HepG2 (cell line): Measurements from ENCODE around the gene TFF1. TPM values are rescaled to one million over a fixed set of nuclear protein-coding genes. Genes with fewer than 3 reads are reported as not detected.

Experiments
- ATAC-seq: fragments of 200-7000 bp; cut with Tn5 transposase; 3 replicates; pipeline ENCODE4 v1.9.1; 2020; ENCODE audit warnings: mild to moderate bottlenecking, moderate library complexity
- BruUV-seq: library from RNA; stranded (reverse); fragments of 400-500 nt; replicated peaks from 2 replicates; lab custom pipeline; 2021; lab: Mats Ljungman, UMichigan
- CTCF ChIA-PET: fragments of 300-600 bp; formaldehyde crosslinking; extraction: SDS; loops from one replicate; lab custom pipeline; 2021; ENCODE audit warnings: low total read pairs, inconsistent platforms, low intra/inter-chr PET ratio; lab: Yijun Ruan, JAX
- POLR2A ChIA-PET: fragments of 350-600 bp; sonication (Branson Sonifier 250); formaldehyde crosslinking; loops from one replicate; lab custom pipeline; 2020; ENCODE audit warnings: antibody characterized with exemption, inconsistent platforms; lab: Yijun Ruan, JAX
- DNase-seq: peaks from one replicate; pipeline ENCODE4 v3.0.0-alpha.2; 2015; ENCODE audit warnings: low spot score
- FAIRE-seq: peaks from 3 replicates; lab custom pipeline; 2011; peaks lifted over from hg19 to GRCh38; lab: Jason Lieb, UNC
- H2AFZ ChIP-seq: one replicate; pipeline ENCODE4 v1.6.1; 2011; ENCODE audit warnings: low read length, inconsistent platforms
- H3K27ac ChIP-seq: fragments of 300-600 bp; 3 replicates; pipeline ENCODE4 v1.8.0; 2011; ENCODE audit warnings: mixed run types, mild to moderate bottlenecking, mixed read lengths, low read length, inconsistent platforms; ENCODE audit not compliant: insufficient read depth; ENCODE audit errors: extremely low read length
- H3K27me3 ChIP-seq, 2 experiments: fragments of 200-600 bp in 1 of 2; 2 replicates in 1 of 2; 3 replicates in 1 of 2; pipeline versions ENCODE4 v1.6.0 to v1.8.0; 2011; ENCODE audit warnings: low read length in 2 of 2, mild to moderate bottlenecking in 2 of 2, moderate library complexity in 2 of 2, inconsistent platforms in 1 of 2; ENCODE audit not compliant: insufficient read depth in 2 of 2, control insufficient read depth in 1 of 2
- H3K36me3 ChIP-seq, 2 experiments: fragments of 200-600 bp in 1 of 2; replicated peaks in 1 of 2; 2 replicates in 1 of 2; 3 replicates in 1 of 2; pipeline versions ENCODE4 v1.5.1 to v1.8.0; 2011; ENCODE audit warnings: low read length in 2 of 2, inconsistent platforms in 1 of 2; ENCODE audit not compliant: insufficient read depth in 2 of 2, control insufficient read depth in 1 of 2
- H3K4me1 ChIP-seq: 2 replicates; pipeline ENCODE4 v1.5.1; 2012; ENCODE audit warnings: low read length, inconsistent platforms; ENCODE audit not compliant: insufficient read depth
- H3K4me2 ChIP-seq: 2 replicates; pipeline ENCODE4 v1.6.0; 2011; ENCODE audit warnings: low read depth, low read length, inconsistent platforms
- H3K4me3 ChIP-seq, 3 experiments: fragments of 200-600 bp in 1 of 3; sonication (generic), shearing (Covaris generic) in 1 of 3; replicated peaks in 1 of 3; 2 replicates each; pipeline ENCODE4 v1.5.1; 2011 to 2016; ENCODE audit warnings: low read length in 3 of 3, inconsistent platforms in 2 of 3, low read depth in 2 of 3, mild to moderate bottlenecking in 2 of 3, control low read depth in 1 of 3, mixed read lengths in 1 of 3; ENCODE audit not compliant: insufficient read depth in 1 of 3
- H3K79me2 ChIP-seq: one replicate; pipeline ENCODE4 v1.6.1; 2011; ENCODE audit warnings: low read length, inconsistent platforms; ENCODE audit not compliant: insufficient read depth
- H3K9ac ChIP-seq: 2 replicates; pipeline ENCODE4 v1.6.0; 2011; ENCODE audit warnings: mild to moderate bottlenecking, low read depth, low read length, inconsistent platforms; ENCODE audit not compliant: insufficient read depth
- H3K9me3 ChIP-seq: 2 replicates; pipeline ENCODE4 v1.5.1; 2012; ENCODE audit warnings: mild to moderate bottlenecking, low read length
- H4K20me1 ChIP-seq: 2 replicates; pipeline ENCODE4 v1.6.0; 2011; ENCODE audit warnings: inconsistent platforms, mild to moderate bottlenecking, low read length, moderate library complexity; ENCODE audit not compliant: insufficient read depth
- ATAD3A ChIP-seq: sonication (generic); formaldehyde crosslinking; IDR thresholded peaks from 2 replicates; pipeline ENCODE4 v1.4.0; 2020; ENCODE audit warnings: missing genetic modification reagents
- CCAR2 ChIP-seq: fragments of 200-400 bp; formaldehyde crosslinking; optimal IDR thresholded peaks from 2 replicates; pipeline ENCODE3; 2018; ENCODE audit warnings: low read depth, mild to moderate bottlenecking, low read length, moderate library complexity
- FOXM1 ChIP-seq: sonication (generic); formaldehyde crosslinking; IDR thresholded peaks from 2 replicates; pipeline ENCODE4 v1.5.0; 2020; ENCODE audit warnings: missing genetic modification reagents
- GATAD2A ChIP-seq: IDR thresholded peaks from 2 replicates; pipeline ENCODE4 v1.6.1; 2016
- MLLT10 ChIP-seq: sonication (generic); formaldehyde crosslinking; IDR thresholded peaks from 2 replicates; pipeline ENCODE4 v1.4.0; 2020; ENCODE audit warnings: missing genetic modification reagents
- PPARG ChIP-seq: conservative IDR thresholded peaks from 2 replicates; pipeline ENCODE4 v1.6.1; 2016; ENCODE audit warnings: missing biosample characterization, missing genetic modification reagents
- YEATS2 ChIP-seq: sonication (generic); formaldehyde crosslinking; IDR thresholded peaks from 2 replicates; pipeline ENCODE4 v1.4.0; 2020; ENCODE audit warnings: missing genetic modification reagents, borderline replicate concordance
- ZMAT3 ChIP-seq: sonication (generic); formaldehyde crosslinking; conservative IDR thresholded peaks from 2 replicates; pipeline ENCODE4 v1.7.0; 2021; ENCODE audit warnings: missing genetic modification reagents
- ZNF556 ChIP-seq: sonication (generic); formaldehyde crosslinking; IDR thresholded peaks from 2 replicates; pipeline ENCODE4 v1.4.0; 2020; ENCODE audit warnings: mild to moderate bottlenecking, missing genetic modification reagents, borderline replicate concordance
- ZNF703 ChIP-seq: sonication (generic); formaldehyde crosslinking; IDR thresholded peaks from 2 replicates; pipeline ENCODE4 v1.5.1; 2020; ENCODE audit warnings: missing genetic modification reagents, mild to moderate bottlenecking, moderate library complexity, borderline replicate concordance
- ZNF709 ChIP-seq: sonication (generic); formaldehyde crosslinking; IDR thresholded peaks from 2 replicates; pipeline ENCODE4 v1.5.0; 2020; ENCODE audit warnings: mild to moderate bottlenecking, missing genetic modification reagents
- ZNF816 ChIP-seq: sonication (generic); formaldehyde crosslinking; IDR thresholded peaks from 2 replicates; pipeline ENCODE4 v1.8.0; 2022; ENCODE audit warnings: missing genetic modification reagents, mild to moderate bottlenecking, borderline replicate concordance
- ZNF83 ChIP-seq: sonication (generic); formaldehyde crosslinking; IDR thresholded peaks from 2 replicates; pipeline ENCODE4 v1.4.0; 2020; ENCODE audit warnings: missing genetic modification reagents, mild to moderate bottlenecking, borderline replicate concordance
- WGBS: methylation state at CpG from one replicate; pipeline ENCODE4 v1.1.6; 2017; ENCODE audit warnings: low lambda C conversion rate; 5-methylcytosine and 5-hydroxymethylcytosine counted together
- in situ Hi-C: cut with HindIII; loops from 2 replicates; pipeline ENCODE4 v1.10.0; 2017; ENCODE audit warnings: low pct_unique_long_range_greater_than_20kb; ENCODE audit not compliant: extremely low pct_ligation_motif_present
- intact Hi-C: fragments of 100-400 bp; cut with micrococcal nuclease; formaldehyde crosslinking; loops from one replicate; pipeline ENCODE4 v1.10.0; 2022; ENCODE audit not compliant: unreplicated experiment
- polyA plus RNA-seq, 8 experiments: library from polyadenylated mRNA; depleted of rRNA in 3 of 8; stranded (reverse) in 7 of 8; unstranded in 1 of 8; fragments of >200 nt; fragmentation: Illumina TruSeq in 4 of 8; extraction: Trizol in 4 of 8; gene quantifications; 2 replicates each; pipeline versions ENCODE4 v1.2.1 to v1.2.3, GENCODE V29; 2011 to 2016; ENCODE audit warnings: low read depth in 4 of 8, missing spikeins in 1 of 8, mixed read lengths in 1 of 8; ENCODE audit not compliant: insufficient read depth in 1 of 8
- total RNA-seq, 5 experiments: library from RNA; depleted of rRNA; stranded (reverse); fragments of >200 nt; fragmentation: Illumina TruSeq; extraction: Trizol; gene quantifications; 2 replicates each; pipeline ENCODE4 v1.2.3, GENCODE V29; 2016; ENCODE audit warnings: low read depth in 1 of 5
- TF ChIP-seq, protein P1 (sequence below): sonication (generic); formaldehyde crosslinking; IDR thresholded peaks from 2 replicates; pipeline ENCODE4 v1.9.0; 2021; ENCODE audit warnings: missing genetic modification reagents, borderline replicate concordance

Gene TFF1
- total and polyA plus RNA-seq, 2 of the 13 experiments (the other 11 are each of a cell fraction or from before 2014, with no cell fraction given): 0.24 to 19.4 TPM

DNA sequence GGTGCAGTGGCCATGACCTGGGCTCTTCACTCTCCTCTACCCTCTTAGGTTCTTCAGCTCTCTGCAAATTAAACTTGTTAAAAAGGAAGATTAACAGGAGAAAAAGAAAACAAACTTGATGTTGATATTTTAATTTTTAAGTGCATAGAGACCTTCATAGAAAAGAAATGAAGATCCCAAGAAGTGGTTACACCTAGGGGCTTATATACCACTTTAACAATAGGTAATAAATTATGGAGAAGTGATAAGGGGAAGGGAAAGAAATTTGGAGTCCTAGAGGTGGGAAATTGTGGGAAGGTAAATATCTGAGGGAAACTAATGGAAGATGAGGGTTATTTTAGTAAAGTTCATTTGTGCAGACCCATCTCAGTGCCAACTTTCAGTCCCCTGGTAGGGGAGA, 34.7 kb downstream of the TFF1 start:
- no peaks in the 10 kb centered on the region for H4K20me1 ChIP-seq
- intact Hi-C loops (no loop called here), in situ Hi-C loops (no loop called here)
- ChIA-PET CTCF (no interaction called here), POLR2A (no interaction called here)
- H3K79me2 ChIP-seq: no peaks in the 10 kb centered on the region
- ATAC-seq: no peak
- no peak overlapping the region for H2AFZ ChIP-seq
- H3K4me2 ChIP-seq: no peak overlapping the region
- BruUV-seq: no TSS peak
- H3K4me1 ChIP-seq: peaks cover 19% of the 10 kb centered on the region
- H3K9me3 ChIP-seq: no peaks in the 10 kb centered on the region
- H3K36me3 ChIP-seq: no peaks in the 10 kb centered on the region
- no peak overlapping the region for H3K27ac ChIP-seq
- no peak for DNase-seq
- no peak for FAIRE-seq
- H3K4me3 ChIP-seq: no peak overlapping the region
- TF ChIP-seq, protein P1, sequence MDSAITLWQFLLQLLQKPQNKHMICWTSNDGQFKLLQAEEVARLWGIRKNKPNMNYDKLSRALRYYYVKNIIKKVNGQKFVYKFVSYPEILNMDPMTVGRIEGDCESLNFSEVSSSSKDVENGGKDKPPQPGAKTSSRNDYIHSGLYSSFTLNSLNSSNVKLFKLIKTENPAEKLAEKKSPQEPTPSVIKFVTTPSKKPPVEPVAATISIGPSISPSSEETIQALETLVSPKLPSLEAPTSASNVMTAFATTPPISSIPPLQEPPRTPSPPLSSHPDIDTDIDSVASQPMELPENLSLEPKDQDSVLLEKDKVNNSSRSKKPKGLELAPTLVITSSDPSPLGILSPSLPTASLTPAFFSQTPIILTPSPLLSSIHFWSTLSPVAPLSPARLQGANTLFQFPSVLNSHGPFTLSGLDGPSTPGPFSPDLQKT: no peak
- no peak for TF ChIP-seq ATAD3A
- no peak overlapping the region for H3K9ac ChIP-seq
- no peaks in the 10 kb centered on the region; a peak in 1 of 5 replicates for H3K27me3 ChIP-seq

DNA sequence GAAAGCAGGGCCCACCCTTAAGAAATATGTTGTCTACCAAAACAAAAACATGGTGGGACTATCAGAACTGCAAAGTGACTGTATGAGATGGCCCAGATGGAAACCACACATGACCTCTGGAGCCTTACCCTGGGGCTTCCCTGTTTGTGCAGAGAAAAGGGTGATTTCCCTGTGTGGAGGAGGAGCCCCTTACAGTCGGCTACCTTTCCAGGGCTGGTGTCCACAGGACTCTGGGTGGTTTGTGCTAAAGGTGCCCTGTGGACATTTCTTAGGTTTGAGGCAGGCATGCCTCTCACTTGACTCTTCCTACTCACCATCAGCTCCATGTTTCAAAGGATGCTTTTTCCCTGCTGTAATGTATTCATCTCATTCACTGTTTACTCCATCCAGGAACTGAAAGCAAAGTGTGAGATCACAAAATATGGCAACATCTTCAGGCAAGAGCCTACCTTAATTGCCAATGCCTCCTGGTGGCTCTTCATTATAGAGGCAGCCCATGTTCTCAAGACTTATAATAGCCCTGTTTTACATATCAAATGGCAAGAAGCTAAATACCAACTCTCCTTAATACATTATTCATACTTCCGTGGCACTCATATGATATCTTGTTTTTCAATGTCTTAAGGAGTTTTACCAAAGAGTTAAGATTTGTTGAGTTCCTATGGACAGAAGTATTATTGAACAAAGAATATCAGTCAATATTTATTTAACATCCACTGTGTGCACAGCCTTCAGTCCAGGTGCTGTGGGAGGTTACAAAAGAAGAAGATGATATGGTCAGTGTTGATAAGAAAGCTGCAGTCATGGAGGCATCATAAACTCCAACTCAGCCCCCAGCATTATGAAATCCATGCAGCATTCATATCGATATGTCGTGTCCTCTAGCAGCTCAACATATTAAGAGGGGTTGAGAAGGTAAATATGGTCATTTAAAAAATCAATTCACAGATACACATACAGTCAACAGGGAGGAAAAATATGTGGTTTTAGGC, 35.7 kb downstream of the TFF1 start:
- Histone ChIP-seq H3K9me3 (no peaks in the 10 kb centered on the region), H3K36me3 (no peaks in the 10 kb centered on the region), H4K20me1 (no peaks in the 10 kb centered on the region), H3K4me2 (no peak overlapping the region), H3K27ac (no peak overlapping the region), H2AFZ (no peak overlapping the region), H3K79me2 (no peaks in the 10 kb centered on the region), H3K27me3 (no peaks in the 10 kb centered on the region; a peak in 1 of 5 replicates), H3K9ac (no peak overlapping the region), H3K4me1 (peaks cover 11% of the 10 kb centered on the region), H3K4me3 (no peak overlapping the region)
- ATAC-seq (no peak), DNase-seq (no peak), FAIRE-seq (no peak)
- in situ Hi-C loops: no loop called here
- WGBS: 23% methylated on average over 4 of the region's 4 CpGs
- CTCF ChIA-PET: no interaction called here
- intact Hi-C loops: no loop called here
- no TSS peak for BruUV-seq
- TF ChIP-seq CCAR2: no peak
- no peak for TF ChIP-seq ZMAT3 (CRISPR knock-in tag)
- TF ChIP-seq ZNF709 (CRISPR knock-in tag): no peak
- TF ChIP-seq FOXM1 (CRISPR knock-in tag): no peak
- TF ChIP-seq ZNF703 (CRISPR knock-in tag): no peak
- TF ChIP-seq PPARG (CRISPR knock-in tag): no peak
- no peak for TF ChIP-seq ZNF556 (CRISPR knock-in tag)
- TF ChIP-seq YEATS2: no peak
- TF ChIP-seq GATAD2A: no peak
- TF ChIP-seq ZNF816: no peak
- TF ChIP-seq MLLT10 (CRISPR knock-in tag): no peak
- no peak for TF ChIP-seq ZNF83 (CRISPR knock-in tag)
- POLR2A ChIA-PET: no interaction called here
